GM15510 (cell line): Measurements from ENCODE around the gene SLC13A5.

Source experiments
- POLR2A ChIP-seq: IDR thresholded peaks from 3 replicates; pipeline ENCODE4 v1.6.1; 2011; ENCODE audit warnings: borderline replicate concordance; ENCODE audit not compliant: insufficient read length; ENCODE audit errors: extremely low read depth

The SLC13A5 gene

DNA sequence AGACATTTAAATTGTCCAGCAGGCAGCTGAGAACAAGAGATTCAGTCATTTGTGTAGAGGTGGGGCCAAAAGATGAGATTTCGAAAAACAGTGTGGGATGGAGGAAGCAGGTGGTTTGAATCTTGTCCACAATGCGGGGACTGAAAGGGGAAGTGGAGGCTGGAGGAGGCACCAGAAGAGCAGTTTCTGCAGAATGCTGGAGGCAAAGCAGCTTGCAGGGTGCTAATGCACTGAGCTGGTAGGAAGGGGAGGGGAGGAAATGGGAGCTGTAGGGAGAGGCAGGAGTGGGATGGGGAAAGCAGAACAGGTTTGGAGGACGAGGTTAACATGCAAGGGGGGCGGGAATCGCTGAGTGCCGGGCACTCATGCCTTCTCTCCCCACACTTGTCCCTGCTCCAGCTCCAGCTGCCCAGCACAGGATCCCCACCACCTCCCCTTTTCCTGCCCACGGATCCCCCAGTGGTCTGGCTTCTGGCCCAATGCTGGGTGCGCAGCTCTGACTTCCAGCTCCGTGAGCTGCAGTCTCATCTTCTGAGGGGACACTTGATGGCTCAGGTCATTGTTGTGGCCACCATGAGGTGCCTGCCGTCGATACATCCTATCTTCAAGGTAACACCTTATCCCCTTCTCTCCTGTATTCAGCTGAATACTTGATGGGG, 52.2 kb downstream of the SLC13A5 start:
- no peak for TF ChIP-seq POLR2A

GRCh38 chr17:6660101-6660500, 53.1 kb downstream of the SLC13A5 start:
- no peak for TF ChIP-seq POLR2A

DNA sequence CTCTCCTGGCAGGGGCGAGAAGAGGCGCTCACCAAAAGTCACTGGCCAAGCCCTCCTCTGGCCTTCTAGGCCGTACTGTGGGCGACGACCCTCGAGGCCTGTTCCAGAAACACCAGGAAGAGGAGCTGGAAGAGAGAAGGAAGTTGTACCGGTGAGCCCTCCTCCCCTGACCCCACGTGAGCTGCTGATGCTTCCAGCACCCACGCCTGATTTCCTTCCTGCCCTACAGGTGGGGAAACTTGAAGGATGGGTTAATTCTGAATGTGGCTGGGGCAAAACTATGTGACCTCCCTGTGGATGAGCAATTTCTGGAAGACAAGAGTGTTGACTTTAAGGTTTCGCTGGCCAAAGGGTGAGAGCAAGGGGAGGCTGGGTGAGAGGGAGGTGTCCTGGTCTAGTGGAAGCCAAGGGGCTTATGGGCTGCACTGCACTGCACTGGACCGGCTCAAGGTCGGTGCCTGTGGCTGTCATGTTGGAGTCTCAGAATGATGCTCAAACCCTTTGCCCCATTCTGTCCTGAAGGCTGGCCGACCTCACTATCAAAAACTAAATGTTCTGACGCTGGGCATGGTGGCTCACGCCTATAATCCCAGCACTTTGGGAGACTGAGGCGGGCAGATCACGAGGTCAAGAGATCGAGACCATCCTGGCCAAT, 55.4 kb downstream of the SLC13A5 start:
- TF ChIP-seq POLR2A, result no peak

DNA sequence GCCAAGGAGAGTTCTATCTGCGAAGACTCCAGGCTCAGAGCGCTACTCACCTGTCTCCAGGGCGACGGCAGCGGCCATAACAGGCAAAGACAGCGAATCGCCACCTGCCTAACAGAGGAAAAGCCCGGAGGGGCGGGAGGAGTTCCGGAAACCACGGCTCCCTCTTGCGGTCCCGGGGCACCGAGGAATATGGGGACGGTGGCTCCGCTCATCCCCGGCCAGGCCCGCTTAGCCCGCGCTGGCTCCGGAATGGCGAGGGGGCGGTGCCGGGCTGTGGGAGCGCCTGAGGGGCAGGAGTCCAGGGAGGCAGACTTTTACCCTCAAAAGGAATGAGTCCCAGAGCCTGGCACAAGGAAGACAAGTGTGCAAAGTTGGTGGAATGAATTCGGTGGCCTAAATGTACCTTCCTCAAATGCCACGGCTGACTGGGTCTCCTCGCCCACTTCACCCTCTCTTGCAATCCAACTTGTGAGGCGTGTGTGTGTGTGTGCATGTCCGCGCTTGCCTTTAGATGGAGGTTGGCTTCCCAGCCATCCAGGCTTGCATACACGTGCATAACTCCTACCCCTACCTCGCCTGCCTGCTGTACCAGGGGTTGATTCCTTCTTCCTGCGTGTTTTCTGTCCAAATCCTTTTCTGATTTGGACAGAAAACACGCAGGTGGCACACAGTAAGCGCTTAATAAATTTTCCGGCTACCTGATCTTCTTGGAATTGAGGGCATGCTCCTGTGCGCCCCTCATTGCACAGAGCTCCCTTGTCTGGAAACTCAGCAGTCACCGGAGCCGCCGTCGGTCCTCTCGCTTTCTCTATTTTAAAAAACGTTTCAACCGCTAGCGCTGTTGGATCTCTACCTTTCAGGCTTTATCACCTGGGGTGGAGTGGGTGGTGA, 58.1 kb downstream of the SLC13A5 start:
- TF ChIP-seq POLR2A, result no peak

DNA sequence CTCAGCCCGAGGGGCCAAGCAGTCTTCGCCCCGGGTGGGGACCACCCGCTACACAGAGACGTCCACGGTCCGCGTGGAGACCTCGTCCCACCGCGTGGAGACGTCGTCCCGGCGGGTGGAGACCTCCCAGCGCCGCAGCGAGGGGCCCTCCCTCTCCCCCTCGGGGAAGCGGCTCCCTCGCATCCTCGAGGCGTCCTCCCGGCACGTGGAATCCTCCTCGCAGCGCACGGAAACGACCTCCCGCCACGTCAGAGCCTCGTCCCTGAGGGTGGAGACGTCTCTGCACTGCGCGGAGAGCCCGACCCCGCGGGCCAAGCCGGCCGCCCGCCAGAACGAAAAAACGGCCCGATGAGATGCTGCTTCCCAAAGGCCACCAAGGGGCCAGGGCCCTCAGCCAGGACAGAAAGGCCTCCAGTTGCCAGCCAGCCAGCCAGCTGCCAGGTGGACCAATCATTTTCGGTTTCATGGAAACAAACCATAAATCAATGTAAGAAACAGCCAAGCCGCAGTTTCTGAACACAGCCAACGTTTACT, 61.2 kb downstream of the SLC13A5 start:
- no peak for TF ChIP-seq POLR2A

DNA sequence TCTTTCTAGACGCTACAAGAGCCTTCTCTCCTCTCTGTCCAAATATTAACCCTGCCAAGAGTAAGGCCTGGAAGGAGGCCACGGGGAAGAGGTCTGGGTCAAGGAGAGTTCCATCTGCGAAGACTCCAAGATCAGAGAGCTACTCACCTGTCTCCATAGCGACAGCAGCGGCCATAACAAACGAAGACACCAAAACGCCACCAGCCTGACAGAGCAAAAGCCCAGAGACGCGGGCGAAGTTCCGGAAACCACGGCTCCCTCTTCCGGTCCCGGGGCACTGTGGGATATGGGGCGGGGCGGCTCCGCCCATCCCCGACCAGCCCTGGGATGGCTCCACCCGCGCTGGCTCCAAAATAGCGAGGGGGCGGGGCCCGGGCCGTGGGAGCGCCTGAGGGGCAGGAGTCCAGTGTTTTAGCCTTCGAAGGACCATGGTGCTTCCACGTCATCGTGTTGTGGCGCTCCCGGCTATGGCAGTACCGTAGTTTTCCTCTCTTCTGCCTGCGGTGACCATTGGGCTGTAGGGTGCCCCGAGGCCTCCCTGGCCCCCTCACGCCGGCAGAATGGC, 61.7 kb downstream of the SLC13A5 start, which contains the start of the genes C17orf100 and MED31:
C17orf100 (plus strand) TSS at position 409 of the 565 bp plus-strand sequence; CDS start at position 561, 152 bp downstream.
MED31 (minus strand) TSS at position 252 of the 565 bp plus-strand sequence; CDS start at position 175, 77 bp downstream.
- peak; percentile 69 for TF ChIP-seq POLR2A

DNA sequence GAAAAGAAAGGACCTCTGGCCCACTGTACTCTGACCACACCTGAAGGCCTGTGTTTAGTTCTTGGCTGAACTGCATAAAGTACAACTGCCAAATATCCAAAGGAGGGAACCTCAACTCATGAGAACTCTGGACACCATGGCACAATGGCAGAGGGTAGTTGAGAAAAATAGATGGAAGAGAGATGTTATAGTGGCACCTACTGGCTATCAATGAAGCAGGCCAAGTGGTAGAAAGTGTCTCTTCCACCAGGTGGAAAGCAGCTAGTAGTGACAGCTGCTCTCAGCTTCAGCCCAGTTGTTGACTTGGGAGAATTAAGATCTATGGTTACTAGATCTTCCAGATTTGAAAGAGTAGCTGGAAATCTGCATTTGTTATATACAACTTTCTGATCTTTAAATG, 65.0 kb downstream of the SLC13A5 start:
- TF ChIP-seq POLR2A, result no peak

DNA sequence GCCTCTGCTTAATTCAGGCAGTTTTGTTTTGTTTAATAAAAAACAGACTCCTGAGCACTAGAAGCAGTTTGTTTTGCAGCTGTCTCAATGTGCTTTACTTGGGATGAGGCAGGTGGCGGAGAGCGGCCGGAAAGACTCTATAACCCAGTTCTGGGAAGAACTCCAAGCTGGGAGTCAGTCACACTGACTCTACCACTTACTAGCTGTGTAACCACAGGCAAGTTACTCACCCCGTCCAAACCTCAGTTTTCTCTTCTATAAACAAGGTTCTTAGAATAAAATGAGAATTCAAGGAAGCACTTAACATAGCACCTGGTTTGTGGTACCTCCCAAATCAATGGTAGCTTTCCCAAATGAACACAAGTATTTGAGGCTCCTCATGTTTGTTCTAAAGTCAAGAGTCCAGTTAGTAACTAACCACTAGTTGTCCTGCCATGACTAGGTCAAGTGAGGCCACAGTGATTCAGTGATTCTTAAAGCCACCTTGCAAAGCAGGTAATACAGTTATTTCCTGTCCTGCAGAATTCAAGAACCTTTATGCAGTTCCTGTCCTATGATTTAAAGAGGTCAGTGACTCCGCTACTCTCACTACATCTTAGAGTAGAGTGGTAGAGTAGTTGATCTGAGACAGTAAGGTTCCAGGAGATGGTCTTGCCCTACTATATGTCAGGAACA, 69.6 kb downstream of the SLC13A5 start:
- no peak for TF ChIP-seq POLR2A

DNA sequence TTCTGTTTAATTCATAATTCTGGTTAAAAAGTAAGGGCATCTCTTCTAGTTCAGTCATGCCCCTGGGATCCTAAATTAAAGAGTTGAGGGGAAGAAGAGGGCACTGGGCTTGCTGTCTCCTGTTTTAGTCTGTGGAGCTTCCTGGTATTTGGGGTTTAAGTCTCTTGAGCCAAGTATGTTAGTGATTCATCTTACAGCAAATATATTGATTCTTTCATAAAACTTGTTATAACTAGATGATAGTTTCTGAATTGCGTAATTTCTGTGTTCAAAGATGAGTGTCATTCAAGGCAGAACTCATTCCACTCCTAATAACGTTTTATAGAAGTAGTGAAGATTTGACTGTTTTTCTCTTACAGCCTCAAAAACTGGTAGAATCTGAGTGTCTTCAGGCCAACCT, 70.6 kb downstream of the SLC13A5 start:
- TF ChIP-seq POLR2A, result no peak

GRCh38 chr17:6641247-6641863, 71.8 kb downstream of the SLC13A5 start:
- no peak for TF ChIP-seq POLR2A

GRCh38 chr17:6640536-6641246, 72.5 kb downstream of the SLC13A5 start, which contains the start of the genes KIAA0753 and TXNDC17:
Gene KIAA0753 (minus strand): TSS chr17:6640711. CDS start chr17:6635103, 5,608 bp downstream.
Gene TXNDC17 (plus strand): TSS chr17:6641060. CDS start chr17:6641083, 23 bp downstream.
- peak; percentile 96 for TF ChIP-seq POLR2A

GRCh38 chr17:6639586-6640535, 73.3 kb downstream of the SLC13A5 start:
- no peak for TF ChIP-seq POLR2A
